GM13976 (cell line): Measurements from ENCODE around the gene PLA2G2E.
"Not testable (repeated sequence)": the region's sequence is repeated elsewhere in the genome, so short reads cannot be mapped to it uniquely, and the experiment has no call there.

Source experiments
- DNase-seq: peaks from one replicate; pipeline ENCODE4 v3.0.0; 2012; ENCODE audit warnings: low spot score
- CTCF ChIP-seq: IDR thresholded peaks from 2 replicates; pipeline ENCODE4 v1.5.1; 2012; ENCODE audit warnings: borderline replicate concordance, mild to moderate bottlenecking; ENCODE audit not compliant: insufficient read depth; ENCODE audit errors: extremely low read depth, missing control alignments, control extremely low read depth
- in situ Hi-C: fragments of 300-500 bp; cut with MboI; formaldehyde crosslinking; loops from one replicate; pipeline ENCODE4 v1.12.0; 2022; ENCODE audit warnings: low sequenced_read_pairs, mixed read lengths, inconsistent platforms; ENCODE audit not compliant: unreplicated experiment

The PLA2G2E gene

GRCh38 chr1:19882111-19883071, 41.0 kb downstream of the PLA2G2E start, which contains the start of gene OTUD3:
TSS of gene OTUD3 (plus strand) at chr1:19882395. CDS start at chr1:19882514, 119 bp downstream.
- peak; percentile 98 for DNase-seq
- in situ Hi-C loops = no loop called here

GRCh38 chr1:19880841-19881240, 42.6 kb downstream of the PLA2G2E start:
- DNase-seq, in situ Hi-C loops: not testable (repeated sequence)

More at GRCh38 chr1:19882111-19883071, 41.0 kb downstream of the PLA2G2E start, which contains the start of gene OTUD3:
- peak; percentile 85 for TF ChIP-seq CTCF

- no peak for TF ChIP-seq CTCF
- no peak for DNase-seq
- in situ Hi-C loops = no loop called here
Measured at GRCh38 chr1:19879661-19880060, 43.8 kb downstream of the PLA2G2E start.

- in situ Hi-C loops = no loop called here
- no peak for TF ChIP-seq CTCF
- DNase-seq = no peak
Measured at GRCh38 chr1:19879227-19879626, 44.2 kb downstream of the PLA2G2E start.

GRCh38 chr1:19878637-19878985, 44.8 kb downstream of the PLA2G2E start:
- in situ Hi-C loops = no loop called here
- no peak for DNase-seq
- TF ChIP-seq CTCF = no peak

- no peak for TF ChIP-seq CTCF
Measured at GRCh38 chr1:19877821-19878636, 45.4 kb downstream of the PLA2G2E start.

More at GRCh38 chr1:19877821-19878636, 45.4 kb downstream of the PLA2G2E start:
- in situ Hi-C loops = no loop called here
- DNase-seq = no peak
